GM10266 (cell line): ENCODE measurements around the gene KCTD11.
A peak's percentile ranks its signal among the peaks of the same experiment; 100 is the strongest.

Experiments used
- DNase-seq: peaks from one replicate; pipeline ENCODE4 v3.0.0; 2012; ENCODE audit errors: extremely low spot score
- TF ChIP-seq, protein P1 (sequence below): IDR thresholded peaks from 2 replicates; pipeline ENCODE4 v1.5.1; 2012; ENCODE audit warnings: mild to moderate bottlenecking, low read depth; ENCODE audit not compliant: control insufficient read depth, insufficient read depth; ENCODE audit errors: missing control alignments

Gene KCTD11

DNA sequence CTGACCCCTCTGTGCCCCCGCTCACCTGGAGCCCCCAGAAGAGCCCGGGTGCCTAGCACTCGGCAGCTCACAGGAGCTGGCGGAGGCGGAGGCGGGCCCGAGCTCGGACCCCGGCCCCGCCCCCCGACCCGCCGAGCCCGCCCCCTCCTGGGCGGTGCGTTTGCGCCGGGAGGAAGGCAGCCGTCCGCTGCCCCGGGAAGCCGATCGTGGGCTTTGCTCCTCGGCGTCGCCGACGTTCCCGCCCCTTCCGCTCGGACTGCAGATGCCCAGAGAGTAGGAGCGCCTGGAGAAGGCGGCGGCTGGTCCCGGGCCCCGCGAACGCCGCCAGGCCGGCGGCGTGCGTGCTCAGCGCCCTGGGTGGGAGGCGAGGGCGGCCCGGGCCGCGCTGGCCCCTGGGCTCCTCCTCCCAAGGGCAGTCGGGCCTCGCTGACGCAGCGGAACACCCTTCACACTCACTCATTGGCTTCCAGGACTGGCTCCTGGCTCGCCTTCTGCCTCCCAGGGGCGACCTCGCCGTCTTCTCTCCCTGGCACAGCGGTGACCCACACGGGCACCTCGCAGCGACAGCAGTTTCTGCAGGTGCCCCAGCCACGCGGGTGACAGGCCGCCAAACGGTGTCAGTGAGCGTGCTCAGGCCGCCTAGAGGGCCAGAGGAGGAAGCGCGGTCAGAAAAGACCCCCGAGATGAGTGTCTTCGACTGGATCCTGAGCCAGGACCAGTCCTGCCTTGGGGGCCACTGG lies 42.7 kb downstream of the KCTD11 start, which contains the start of gene PLSCR3:
Gene PLSCR3 (minus strand): TSS at position 74 of the 740 bp plus-strand sequence. CDS start 415 bp downstream, outside the sequence.
- TF ChIP-seq, protein P1, sequence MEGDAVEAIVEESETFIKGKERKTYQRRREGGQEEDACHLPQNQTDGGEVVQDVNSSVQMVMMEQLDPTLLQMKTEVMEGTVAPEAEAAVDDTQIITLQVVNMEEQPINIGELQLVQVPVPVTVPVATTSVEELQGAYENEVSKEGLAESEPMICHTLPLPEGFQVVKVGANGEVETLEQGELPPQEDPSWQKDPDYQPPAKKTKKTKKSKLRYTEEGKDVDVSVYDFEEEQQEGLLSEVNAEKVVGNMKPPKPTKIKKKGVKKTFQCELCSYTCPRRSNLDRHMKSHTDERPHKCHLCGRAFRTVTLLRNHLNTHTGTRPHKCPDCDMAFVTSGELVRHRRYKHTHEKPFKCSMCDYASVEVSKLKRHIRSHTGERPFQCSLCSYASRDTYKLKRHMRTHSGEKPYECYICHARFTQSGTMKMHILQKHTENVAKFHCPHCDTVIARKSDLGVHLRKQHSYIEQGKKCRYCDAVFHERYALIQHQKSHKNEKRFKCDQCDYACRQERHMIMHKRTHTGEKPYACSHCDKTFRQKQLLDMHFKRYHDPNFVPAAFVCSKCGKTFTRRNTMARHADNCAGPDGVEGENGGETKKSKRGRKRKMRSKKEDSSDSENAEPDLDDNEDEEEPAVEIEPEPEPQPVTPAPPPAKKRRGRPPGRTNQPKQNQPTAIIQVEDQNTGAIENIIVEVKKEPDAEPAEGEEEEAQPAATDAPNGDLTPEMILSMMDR: peak; percentile 25
- DNase-seq: peak; percentile 98

- TF ChIP-seq, protein P1: no peak
- DNase-seq: no peak
Observed at GRCh38 chr17:7396147-7396546, 44.2 kb downstream of the KCTD11 start.

DNA sequence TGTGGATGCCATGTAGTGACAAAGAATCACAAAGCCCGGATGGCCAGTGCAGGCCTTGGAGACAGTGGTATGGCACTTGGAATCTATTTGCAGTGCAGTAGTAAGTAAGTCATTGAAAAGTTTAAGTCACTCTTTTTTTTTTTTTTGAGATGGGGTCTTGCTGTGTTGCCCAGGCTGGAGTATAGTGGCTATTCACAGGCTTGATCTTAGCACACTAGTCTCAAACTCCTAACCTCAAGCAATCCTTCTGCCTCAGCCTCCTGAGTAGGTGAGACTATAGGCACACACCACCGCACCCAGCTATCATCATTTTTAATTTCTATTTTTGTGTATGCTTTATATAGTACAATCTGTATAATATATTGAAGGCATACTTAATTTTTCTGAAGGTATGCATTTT lies 46.6 kb downstream of the KCTD11 start:
- TF ChIP-seq, protein P1: no peak
- no peak for DNase-seq

GRCh38 chr17:7403043-7403726 lies 51.2 kb downstream of the KCTD11 start:
- DNase-seq: no peak
- TF ChIP-seq, protein P1: no peak

GRCh38 chr17:7403727-7403976 lies 51.7 kb downstream of the KCTD11 start:
- no peak for DNase-seq
- TF ChIP-seq, protein P1: no peak

GRCh38 chr17:7403977-7404736 lies 52.2 kb downstream of the KCTD11 start, which contains the start of gene TMEM256:
TSS of gene TMEM256 (minus strand) at chr17:7404097. CDS start at chr17:7404084, 13 bp downstream.
- TF ChIP-seq, protein P1: no peak
- DNase-seq: peak; percentile 98
